Upper lobe of left lung (tissue), 4 donors: ENCODE measurements around the gene NMT2.

ENCODE experiments used
- EP300 ChIP-seq, 4 donors: sonication (generic); formaldehyde crosslinking; IDR thresholded peaks; one replicate each; pipeline ENCODE4 v1.5.1; 2017; ENCODE audit warnings: antibody characterized with exemption in 4 of 4, control low read depth in 2 of 4
- POLR2A ChIP-seq, 4 donors: fragments of 450-650 bp; IDR thresholded peaks; one replicate each; pipeline ENCODE4 v1.5.1; 2016 to 2017; ENCODE audit warnings: antibody characterized with exemption in 4 of 4, mild to moderate bottlenecking in 2 of 4
- POLR2AphosphoS5 ChIP-seq, 2 donors: sonication (generic); formaldehyde crosslinking; IDR thresholded peaks; one replicate each; pipeline ENCODE4 v1.5.1; 2017; ENCODE audit warnings: antibody characterized with exemption in 2 of 2
- TF ChIP-seq, protein P1 (sequence below), 6 experiments: fragments of 450-650 bp in 4 of 6; fragments of 200-600 bp in 2 of 6; sonication (generic) in 2 of 6; IDR thresholded peaks; one replicate each; pipeline ENCODE4 v1.5.1; 2016 to 2019; ENCODE audit warnings: antibody characterized with exemption in 6 of 6

- TF ChIP-seq POLR2A (IDR thresholded peaks at IDR 0.05) (no peak), EP300 (IDR thresholded peaks at IDR 0.05) (no peak), POLR2AphosphoS5 (IDR thresholded peaks at IDR 0.05) (no peak)
- TF ChIP-seq, protein P1, sequence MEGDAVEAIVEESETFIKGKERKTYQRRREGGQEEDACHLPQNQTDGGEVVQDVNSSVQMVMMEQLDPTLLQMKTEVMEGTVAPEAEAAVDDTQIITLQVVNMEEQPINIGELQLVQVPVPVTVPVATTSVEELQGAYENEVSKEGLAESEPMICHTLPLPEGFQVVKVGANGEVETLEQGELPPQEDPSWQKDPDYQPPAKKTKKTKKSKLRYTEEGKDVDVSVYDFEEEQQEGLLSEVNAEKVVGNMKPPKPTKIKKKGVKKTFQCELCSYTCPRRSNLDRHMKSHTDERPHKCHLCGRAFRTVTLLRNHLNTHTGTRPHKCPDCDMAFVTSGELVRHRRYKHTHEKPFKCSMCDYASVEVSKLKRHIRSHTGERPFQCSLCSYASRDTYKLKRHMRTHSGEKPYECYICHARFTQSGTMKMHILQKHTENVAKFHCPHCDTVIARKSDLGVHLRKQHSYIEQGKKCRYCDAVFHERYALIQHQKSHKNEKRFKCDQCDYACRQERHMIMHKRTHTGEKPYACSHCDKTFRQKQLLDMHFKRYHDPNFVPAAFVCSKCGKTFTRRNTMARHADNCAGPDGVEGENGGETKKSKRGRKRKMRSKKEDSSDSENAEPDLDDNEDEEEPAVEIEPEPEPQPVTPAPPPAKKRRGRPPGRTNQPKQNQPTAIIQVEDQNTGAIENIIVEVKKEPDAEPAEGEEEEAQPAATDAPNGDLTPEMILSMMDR (IDR thresholded peaks at IDR 0.05) = no peak
Measured at GRCh38 chr10:15067154-15067553, 101.3 kb downstream of the NMT2 start.
